ENCODE results near the gene PDE6C. TPM values are rescaled to one million over a fixed set of nuclear protein-coding genes. Genes with fewer than 3 reads are reported as not detected.

The PDE6C gene
- total and polyA plus RNA-seq, 9 donors = 0.02 TPM; not detected in 8

DNA sequence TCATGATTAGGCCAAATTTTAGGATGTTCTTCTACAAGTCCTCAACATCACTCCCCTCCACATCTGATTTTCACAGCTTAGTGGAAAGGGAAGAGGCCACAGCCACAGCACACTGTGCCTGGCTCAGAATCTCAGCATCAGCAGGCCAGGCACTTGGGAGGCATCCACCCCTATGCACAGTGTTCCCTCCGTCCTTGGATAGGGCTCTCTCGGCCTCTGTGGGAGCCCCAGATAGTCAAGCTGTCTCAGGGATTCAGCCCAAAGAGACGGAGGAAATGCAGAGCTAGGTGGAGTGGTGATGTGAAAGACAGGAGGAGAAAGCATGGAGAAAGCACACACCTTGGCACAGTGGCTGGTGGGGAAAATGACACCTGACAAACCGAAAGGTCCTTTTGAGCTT is 12.6 kb upstream of the PDE6C start:
- no peaks in the 10 kb centered on the region for H3K9me3 ChIP-seq
- DNase-seq = no peak
- no peak overlapping the region for H3K27ac ChIP-seq
- 85 to 90% (median 86%) methylated on average over 4 of the region's 4 CpGs for WGBS, 3 donors
- intact Hi-C loops (cut with DNase I) = no loop called here
- no peaks in the 10 kb centered on the region for H3K36me3 ChIP-seq
- no peak overlapping the region for H3K4me3 ChIP-seq
- peaks cover 2% of the 10 kb centered on the region for H3K4me1 ChIP-seq (ENCODE audit: insufficient read depth)
- TF ChIP-seq EP300 (IDR thresholded peaks at IDR 0.05) (no peak), POLR2A (IDR thresholded peaks at IDR 0.05) (no peak)
- TF ChIP-seq, protein P1, sequence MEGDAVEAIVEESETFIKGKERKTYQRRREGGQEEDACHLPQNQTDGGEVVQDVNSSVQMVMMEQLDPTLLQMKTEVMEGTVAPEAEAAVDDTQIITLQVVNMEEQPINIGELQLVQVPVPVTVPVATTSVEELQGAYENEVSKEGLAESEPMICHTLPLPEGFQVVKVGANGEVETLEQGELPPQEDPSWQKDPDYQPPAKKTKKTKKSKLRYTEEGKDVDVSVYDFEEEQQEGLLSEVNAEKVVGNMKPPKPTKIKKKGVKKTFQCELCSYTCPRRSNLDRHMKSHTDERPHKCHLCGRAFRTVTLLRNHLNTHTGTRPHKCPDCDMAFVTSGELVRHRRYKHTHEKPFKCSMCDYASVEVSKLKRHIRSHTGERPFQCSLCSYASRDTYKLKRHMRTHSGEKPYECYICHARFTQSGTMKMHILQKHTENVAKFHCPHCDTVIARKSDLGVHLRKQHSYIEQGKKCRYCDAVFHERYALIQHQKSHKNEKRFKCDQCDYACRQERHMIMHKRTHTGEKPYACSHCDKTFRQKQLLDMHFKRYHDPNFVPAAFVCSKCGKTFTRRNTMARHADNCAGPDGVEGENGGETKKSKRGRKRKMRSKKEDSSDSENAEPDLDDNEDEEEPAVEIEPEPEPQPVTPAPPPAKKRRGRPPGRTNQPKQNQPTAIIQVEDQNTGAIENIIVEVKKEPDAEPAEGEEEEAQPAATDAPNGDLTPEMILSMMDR (IDR thresholded peaks at IDR 0.05) = no peak
- H3K27me3 ChIP-seq = no peaks in the 10 kb centered on the region

DNA sequence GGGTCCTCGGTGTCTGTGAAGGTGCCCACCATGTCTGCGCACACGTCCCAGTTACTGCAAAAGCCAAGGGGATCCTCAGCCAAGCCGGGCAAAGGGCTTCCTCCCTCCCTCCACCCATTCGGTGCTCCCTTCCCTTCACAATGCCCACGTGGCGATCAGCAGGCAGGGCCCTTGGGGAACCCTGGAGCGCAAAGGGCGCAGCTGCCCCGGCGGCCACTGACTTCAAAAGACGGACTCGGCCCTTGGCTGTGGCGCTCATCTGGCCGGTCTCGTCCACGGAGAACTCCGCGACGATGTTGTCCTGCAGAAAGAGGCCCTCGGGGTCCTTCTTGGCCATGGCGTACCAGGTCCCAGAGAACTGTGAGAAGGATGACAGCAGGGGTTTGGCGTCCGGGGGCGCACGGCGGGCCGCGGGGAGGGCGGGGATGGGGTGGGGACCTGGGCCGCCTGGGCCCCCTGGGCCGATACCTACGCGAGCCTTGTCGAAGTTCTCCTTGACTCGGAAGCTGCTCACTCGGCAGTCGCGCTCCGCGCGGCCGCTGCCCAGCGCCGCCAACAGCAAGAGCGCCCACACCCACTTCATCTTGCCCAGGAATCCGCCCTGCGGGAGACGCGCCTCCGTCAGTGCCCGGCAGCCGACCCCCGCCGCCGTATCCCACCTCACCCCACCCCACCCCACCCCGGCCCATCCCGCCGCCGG is 11.7 kb upstream of the PDE6C start:
- 13 to 18% (median 14%) methylated on average over 43 to 60 of the region's 60 CpGs for WGBS, 3 donors
- TF ChIP-seq, protein P1 (IDR thresholded peaks at IDR 0.05) = no peak
- no peak for TF ChIP-seq EP300 (IDR thresholded peaks at IDR 0.05)
- TF ChIP-seq POLR2A (IDR thresholded peaks at IDR 0.05) = no peak
- H3K27ac ChIP-seq = no peak overlapping the region

DNA sequence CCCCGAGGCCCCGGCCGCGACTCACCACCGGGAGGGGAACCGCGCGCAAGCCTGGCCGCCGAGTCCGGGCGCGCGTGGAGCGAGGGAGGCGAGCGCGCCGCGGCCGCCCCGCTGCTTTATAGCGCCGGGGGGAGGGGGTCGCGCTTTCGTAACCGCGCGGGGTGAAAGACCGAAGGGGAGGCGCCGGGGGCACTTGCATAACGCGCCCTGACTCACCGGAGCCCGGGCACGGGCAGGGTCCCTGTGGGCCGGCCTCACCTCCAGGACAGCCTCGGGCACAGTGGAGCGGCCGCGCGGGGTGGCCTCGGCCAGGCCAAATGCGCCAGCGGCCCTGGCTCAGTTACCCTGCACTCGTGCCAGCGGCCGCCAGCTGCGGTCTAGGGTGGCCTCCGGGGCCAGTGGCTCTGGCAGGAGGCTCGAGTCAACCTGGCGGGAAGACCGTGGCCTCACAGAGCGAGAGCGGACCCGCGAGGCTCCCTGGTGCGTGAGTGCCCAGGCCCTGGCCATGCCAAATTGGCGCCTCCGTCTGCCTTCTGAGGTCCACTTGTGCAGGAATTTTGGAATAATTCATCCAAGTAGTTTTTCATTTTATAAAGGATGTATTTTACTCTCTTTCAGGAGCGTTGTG is 11.1 kb upstream of the PDE6C start, which contains the start of gene RBP4:
RBP4 (minus strand) TSS at position 90 of the 628 bp plus-strand sequence. CDS start 207 bp downstream, outside the sequence.
- H3K9me3 ChIP-seq = no peaks in the 10 kb centered on the region
- H3K4me3 ChIP-seq = peak within 1 kb of the TSS; percentile 23
- WGBS, 3 donors = 1 to 3% (median 2%) methylated on average over 32 to 63 of the region's 63 CpGs
- no peak within 1 kb of the TSS for H3K27ac ChIP-seq
- intact Hi-C loops (cut with DNase I) = no loop called here
- DNase-seq = peak in 1 of 5 donors; percentile 37
- peaks cover 2% of the 10 kb centered on the region for H3K4me1 ChIP-seq (ENCODE audit: insufficient read depth)
- no peaks in the 10 kb centered on the region for H3K27me3 ChIP-seq
- TF ChIP-seq, protein P1 (IDR thresholded peaks at IDR 0.05) = no peak
- TF ChIP-seq EP300 (IDR thresholded peaks at IDR 0.05) = no peak
- TF ChIP-seq POLR2A (IDR thresholded peaks at IDR 0.05) = no peak
- no peaks in the 10 kb centered on the region for H3K36me3 ChIP-seq

More for the DNA sequence above, 11.7 kb upstream of the PDE6C start:
- Histone ChIP-seq H3K4me3 (peak overlapping the region; percentile 23), H3K9me3 (no peaks in the 10 kb centered on the region), H3K4me1 (ENCODE audit: insufficient read depth) (peaks cover 2% of the 10 kb centered on the region), H3K36me3 (no peaks in the 10 kb centered on the region), H3K27me3 (no peaks in the 10 kb centered on the region)
- DNase-seq = peak in 2 of 5 donors; percentile 17 to 41
- intact Hi-C loops (cut with DNase I) = no loop called here

DNA sequence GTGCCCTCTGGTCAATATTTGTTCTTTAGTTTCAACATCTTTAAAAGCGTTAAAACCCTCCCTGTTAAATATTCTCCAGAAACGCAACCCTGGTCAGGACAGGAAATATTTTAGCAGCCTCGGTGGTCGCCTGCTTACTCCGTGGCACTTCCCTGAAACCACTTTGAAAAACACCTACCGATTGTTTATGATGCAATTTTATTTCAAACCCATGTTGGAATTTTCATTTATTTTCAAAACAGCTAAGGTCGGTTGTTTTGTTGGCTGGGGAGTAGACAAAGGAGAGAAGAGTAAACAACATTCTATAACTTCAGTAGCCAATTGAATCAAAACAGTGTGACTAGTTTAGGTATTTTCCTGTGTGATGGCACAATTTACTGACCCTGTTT is 10.6 kb upstream of the PDE6C start:
- 6 to 10% (median 6%) methylated on average over 7 of the region's 7 CpGs for WGBS, 3 donors
- intact Hi-C loops (cut with DNase I) = no loop called here
- no peak overlapping the region for H3K27ac ChIP-seq
- no peaks in the 10 kb centered on the region for H3K27me3 ChIP-seq
- no peak overlapping the region for H3K4me3 ChIP-seq
- no peaks in the 10 kb centered on the region for H3K4me1 ChIP-seq (ENCODE audit: insufficient read depth)
- no peak for DNase-seq
- H3K9me3 ChIP-seq = no peaks in the 10 kb centered on the region
- TF ChIP-seq POLR2A (IDR thresholded peaks at IDR 0.05) (no peak), EP300 (IDR thresholded peaks at IDR 0.05) (no peak)
- TF ChIP-seq, protein P1 (IDR thresholded peaks at IDR 0.05) = no peak
- H3K36me3 ChIP-seq = no peaks in the 10 kb centered on the region
